ENCODE measurements around the gene INO80C.
A peak's percentile ranks its signal among the peaks of the same experiment; 100 is the strongest.

INO80C gene, protein sequence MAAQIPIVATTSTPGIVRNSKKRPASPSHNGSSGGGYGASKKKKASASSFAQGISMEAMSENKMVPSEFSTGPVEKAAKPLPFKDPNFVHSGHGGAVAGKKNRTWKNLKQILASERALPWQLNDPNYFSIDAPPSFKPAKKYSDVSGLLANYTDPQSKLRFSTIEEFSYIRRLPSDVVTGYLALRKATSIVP

DNA sequence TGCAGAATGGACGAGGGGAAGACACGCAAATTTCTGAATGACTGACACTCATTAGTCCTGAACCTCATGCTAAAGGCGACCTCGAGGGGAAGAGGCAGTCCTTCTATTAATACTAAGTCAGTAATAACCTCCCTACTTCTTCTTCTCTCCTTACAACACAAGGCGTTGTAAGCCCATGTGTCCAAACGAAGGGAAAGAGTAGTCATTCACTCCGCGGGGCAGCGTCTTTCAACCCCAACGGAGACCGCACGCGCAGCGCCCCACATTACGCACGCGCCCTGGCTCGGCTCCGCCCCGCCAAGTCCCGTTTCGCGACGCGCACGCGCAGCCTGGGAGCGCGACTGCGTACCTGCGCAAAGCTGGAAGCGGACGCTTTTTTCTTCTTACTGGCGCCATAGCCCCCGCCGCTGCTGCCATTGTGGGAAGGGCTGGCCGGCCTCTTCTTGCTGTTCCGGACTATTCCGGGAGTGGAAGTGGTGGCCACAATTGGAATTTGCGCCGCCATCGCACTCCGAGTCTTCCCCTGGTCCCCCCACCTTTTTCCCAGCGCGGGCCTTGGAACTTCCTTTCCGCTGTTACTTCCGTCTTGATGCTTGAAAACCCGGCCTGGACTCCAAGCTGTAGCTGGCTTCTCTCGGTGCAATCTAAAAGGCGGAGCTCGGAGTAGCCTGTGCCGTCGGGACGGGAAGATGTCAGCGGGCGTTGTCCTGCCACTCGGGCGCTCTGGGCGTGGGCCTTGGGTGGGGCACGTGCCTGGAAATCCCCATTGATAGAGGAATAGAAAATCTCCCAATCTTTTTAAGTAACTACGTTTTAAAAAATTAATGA lies at the start of gene INO80C:
Gene INO80C (minus strand): TSS at position 591 of the 828 bp plus-strand sequence. CDS start 86 bp downstream, at position 505.
- DNase-seq = peak; percentile 65

DNA sequence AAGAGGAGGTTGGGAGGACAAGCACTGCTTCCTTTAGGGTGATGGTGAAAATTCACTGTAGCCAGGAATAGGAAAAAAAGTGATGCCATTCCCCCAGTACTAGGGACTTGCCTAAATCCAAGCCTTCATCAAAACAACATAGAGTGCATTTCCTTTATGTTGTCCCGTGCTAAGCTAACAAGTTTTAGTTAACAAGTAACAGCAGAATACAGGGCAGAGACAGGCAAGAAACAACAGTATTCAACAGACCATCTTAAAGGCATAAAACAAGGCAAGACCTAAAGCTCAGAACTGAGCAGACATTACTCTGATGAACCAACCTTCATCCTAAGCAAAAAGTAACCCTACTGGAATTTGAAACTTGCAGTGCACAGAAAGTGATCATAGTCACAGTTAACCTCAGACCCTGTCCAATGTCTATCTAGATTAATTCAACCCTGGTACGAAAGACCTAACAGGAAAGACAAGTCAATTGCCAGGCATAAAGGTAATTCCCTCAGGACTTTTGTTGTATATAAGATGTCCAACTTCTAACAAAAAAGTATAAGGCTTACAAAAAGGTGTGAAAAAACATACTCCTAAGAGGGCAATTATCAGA lies 49.3 kb upstream of the INO80C start:
- no peak for DNase-seq

DNA sequence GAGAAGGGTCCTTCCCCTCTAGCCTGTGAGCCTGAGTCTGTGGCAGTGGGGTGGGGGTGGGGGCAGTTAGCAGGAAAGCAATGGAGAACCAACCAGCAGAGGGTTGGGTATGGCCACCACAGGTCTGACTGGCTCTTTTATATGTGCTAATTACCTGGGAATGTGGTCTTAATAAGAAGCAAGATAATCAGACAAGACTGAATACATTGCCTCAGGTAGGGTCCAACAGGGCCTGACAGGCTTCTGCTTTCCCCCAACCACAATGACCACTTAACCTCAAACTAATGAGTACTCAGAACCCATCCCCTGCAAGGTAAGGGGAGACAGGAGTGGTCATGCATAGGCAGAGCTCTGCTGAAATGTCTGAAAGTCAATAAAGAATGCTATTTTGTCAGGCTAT lies 44.6 kb upstream of the INO80C start:
- DNase-seq = no peak

DNA sequence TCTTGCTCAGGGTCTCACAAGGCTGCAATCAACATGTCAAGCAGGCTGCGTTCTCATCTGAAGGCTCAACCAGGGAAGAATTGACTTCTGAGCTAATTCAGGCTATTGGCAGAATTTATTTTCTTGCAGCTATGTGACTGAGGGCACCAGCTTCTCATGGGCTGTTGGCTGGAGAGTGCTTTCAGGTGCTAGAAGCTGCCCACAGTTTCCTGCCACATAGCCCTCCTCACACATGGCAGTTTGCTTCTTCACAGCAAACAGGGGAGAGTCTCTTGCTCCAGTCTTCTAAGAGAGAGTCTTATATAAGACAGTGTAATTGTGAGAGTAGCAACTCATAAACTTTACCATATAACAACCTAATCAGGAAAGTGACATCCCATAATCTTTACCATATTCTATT lies 37.5 kb upstream of the INO80C start:
- no peak for DNase-seq

GRCh38 chr18:35533916-35534405 lies 36.2 kb upstream of the INO80C start:
- DNase-seq = no peak

DNA sequence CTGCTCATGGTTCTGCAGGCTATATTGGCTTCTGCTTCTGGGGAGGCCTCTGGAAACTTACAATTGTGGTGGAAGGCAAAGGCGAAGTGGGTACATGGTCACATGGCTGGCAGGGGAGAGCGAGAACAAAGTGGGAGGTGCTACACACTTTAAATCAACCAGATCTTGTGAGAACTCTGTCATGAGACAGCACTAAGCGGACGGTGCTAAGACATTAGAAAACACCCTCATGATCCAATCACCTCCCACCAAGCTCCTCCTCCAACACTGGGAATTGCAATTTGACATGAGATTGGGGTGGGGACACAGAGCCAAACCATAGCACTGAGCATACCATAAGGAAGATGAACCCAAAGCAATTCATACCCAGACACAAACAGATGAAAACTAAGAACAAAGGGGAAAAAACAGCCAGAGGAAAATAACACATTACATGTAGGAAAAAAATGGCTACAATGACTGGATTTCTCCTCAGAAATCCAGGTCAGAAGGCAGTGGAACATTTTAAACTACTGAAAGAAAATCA lies 31.1 kb upstream of the INO80C start:
- no peak for DNase-seq

DNA sequence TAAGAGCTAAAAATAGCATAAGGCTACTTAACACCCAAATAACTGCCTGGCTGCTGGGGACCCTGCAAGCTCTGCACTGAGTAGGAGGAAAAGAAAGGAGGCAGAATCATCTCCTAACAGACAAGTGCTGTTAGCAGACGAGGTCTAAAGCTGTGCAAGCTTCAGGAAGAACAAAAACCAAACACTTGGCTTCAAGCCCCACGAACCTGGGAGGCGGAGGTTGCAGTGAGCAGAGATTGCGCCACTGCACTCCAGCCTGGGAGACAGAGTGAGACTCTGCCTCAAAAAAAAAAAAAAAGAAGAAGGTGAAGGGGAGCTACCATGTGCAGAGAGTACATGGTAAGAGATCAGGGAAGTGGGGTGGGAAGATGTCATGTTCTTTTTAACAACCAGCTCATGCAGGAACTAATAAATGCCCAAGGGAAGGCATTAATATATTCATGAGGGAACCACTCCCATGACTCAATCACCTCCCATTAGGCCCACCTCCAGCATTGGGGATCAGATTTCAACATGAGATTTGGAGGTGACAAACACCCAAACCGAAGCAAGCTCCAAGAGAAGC lies 28.8 kb upstream of the INO80C start:
- peak; percentile 5 for DNase-seq

DNA sequence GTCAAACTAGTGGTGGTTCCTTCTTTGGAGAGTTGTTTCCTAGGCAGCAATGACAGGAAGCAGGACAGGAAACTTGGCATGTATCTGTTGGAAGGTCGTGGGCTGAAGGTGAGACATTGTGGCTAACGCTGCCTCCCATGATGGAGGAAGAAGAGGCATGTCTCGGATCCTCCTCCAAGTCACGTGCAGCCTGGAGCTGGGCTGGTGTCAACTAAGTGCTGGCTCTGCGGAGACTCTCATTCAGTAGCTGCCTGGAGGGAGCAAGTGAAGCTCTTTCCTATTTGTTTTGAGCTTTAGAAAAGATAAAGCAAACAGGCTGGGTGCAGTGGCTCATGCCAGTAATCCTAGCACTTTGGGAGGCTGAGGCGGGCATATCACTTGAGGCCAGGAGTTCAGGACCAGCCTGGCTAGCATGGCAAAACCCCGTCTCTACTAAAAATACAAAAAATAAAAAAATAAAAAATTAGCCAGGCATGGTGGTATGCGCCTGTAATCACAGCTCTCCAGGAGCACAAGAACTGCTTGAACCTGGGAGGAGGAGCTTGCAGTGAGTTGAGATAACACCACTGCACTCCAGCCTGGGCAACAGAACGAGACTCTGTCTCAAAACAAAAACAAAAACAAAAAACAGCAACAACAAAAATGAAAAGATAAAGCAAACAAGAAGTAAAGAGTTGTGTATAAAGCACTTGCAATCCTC lies 28.2 kb upstream of the INO80C start:
- DNase-seq = no peak

DNA sequence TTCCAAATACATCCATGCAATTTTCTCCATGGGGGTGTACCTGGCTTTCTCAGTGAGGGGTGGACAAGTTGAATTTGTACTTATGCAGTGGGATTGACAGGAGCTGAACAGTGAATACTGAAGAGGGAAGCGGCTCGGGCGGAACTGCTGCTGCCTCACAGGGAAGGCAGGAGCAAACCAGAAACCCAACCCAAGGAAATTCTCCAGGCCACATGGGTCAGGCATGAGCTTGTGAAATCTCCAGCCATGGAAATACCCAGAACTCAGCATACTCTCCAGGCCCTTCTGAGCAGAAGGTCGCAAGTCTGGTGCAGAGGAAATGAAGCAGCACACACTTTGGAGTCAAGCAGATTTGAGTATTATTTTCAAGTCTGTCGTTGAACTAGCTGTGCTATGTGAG lies 26.5 kb upstream of the INO80C start:
- no peak for DNase-seq

- DNase-seq = no peak
Measured at GRCh38 chr18:35522130-35522959, 24.6 kb upstream of the INO80C start.

DNA sequence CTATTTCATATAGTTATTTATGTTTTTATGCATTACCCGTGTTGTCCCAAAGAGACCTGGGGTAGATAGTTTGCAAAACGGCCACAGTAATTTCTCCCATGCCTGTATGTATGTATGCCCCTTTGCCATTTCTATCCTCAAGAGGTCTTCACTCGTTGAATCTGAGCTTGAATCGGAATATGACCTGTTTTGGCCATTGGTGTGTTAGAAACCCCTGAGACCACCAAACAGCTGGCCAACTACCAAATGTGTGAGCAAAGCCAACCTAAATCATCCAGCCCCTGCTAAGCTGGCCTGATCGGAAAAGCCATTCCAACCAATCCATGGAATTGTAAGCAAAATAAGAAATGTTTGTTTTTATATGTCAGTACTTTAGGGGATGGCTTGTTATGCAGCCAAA lies 23.4 kb upstream of the INO80C start:
- no peak for DNase-seq

DNA sequence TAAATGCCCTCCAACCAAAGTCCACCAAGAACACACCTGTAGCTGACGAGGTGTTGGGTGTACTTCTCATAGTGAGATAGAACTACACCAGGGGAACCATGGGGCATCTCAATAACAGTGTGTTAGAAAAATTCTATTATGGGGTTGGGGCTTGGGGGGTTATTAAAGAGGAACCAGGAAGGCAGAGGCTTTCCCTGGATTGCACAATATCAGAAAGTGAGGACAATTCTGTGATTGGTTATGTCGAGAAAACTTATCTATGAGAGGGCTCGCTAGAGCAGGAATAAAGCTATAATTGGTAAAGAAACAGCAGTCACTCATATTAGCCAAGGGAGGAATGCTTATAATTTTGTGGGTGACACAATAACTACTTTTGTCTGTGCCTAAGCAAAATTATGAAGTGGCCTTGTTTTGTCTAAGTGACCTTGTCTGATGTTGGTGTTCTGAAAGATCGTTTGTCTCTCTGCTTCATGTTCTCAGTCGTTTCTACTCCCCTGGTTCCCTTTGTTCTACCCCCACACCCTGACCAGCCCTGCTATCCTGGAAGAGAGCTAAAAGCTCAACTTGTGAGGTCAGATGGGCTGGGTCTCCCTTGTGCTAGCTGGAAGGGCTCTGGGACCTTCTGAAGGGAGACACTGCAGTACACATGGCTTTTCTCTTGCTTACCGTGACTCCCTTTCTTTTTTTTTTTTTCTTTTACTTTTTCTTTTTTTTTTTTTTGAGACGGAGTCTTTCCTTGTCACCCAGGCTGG lies 21.6 kb upstream of the INO80C start:
- DNase-seq = no peak

GRCh38 chr18:35517715-35518114 lies 20.0 kb upstream of the INO80C start:
- no peak for DNase-seq

DNA sequence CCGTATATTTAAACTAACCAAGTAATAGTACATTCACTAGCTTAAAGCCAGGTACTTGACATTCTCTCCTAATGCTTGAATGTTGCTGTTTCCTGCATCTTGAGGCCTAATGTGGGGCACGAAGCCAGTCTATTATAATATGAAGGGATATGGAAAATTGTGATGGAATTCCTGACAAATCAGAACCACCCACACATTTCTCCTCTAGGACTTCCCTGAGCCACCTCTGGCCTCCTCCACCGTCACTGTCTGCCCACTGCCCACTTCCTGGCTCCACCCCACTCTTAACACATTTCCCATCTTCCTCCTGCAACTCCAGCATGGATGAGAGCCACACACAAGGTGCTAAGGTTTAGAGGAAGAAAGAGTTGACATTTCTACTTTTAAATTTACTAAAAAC lies 19.0 kb upstream of the INO80C start:
- no peak for DNase-seq

DNA sequence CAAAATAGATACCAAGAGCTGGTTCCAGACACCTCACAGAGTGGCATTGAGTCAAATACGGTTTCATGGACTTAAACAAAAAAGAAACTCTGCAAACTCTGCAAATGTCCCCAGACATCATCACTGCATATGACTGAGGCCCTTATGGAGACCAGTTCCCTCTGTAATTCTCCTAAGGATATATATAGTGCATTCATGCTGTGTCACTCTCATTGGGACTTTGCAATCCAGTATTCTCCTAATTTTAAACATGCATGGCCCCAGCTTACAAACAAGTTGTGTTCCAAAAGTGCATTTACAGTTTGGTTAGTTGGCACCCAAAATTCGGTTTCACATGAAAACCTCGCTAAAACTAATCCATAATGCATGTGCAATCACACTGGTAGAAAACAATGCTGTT lies 18.6 kb upstream of the INO80C start:
- no peak for DNase-seq

DNA sequence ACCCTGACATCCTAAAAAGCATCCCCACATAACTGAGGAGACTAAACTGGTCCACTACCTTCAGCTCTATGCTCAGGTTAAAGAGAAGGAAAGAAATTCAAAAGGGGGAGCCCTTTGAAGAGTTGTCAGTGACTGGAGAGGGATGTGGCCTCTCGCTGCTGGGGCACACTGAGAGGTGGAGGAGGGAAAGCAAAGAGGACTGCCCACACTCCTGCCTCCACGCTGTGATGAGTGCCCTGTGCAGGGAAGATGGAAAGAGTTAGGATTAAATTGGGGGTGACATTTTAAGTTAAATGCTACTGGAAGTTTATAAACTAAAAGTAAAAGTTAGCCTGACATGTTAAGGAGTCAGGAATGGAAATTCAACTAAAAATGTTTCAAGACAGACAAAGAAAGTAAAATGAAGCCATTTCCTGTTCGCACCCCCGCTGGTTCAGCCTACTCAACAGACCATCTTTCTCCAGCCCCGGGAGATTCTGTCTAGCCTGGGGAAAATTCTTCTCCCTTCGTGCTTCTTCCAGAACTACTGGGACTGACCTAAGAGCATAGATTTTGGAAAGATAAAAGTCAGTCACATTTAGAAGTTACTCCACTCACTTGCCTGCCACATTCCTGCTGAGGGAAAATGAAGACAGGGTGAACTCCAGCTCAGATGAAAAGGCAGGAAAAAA lies 17.8 kb upstream of the INO80C start:
- no peak for DNase-seq

DNA sequence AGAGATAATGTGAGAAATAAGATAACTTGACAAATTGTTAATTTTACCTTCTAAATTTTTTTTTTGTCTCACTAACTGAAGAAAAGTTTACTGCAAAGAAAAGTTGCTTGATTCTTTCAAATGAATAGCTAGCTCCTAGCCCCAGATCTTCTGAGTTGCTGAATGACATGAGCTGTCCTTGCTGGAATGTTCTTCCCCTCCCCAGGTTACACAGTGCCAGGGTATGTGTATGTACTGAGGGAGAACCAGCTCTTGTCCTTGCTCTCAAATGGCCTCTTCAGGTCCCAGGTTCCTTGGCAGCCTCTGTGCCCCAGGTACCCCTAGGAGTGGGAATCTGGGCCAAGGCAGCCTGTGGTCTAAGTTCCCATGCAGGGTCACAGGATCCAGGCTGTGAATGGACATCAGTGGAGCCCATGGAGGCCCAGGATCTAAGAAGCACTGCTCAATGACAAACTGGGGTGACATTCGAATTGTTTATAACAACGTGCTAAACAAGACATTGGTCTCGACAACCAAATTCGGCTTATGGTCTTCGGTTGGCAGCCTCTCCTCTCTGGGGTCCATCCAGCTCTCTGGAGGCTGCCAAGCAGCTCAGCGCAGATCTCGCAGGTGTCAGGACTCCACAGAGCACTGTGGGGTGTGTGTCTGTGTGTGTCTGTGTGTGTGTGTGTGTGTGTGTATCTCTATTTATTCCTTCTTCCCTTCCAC lies 17.1 kb upstream of the INO80C start:
- no peak for DNase-seq

DNA sequence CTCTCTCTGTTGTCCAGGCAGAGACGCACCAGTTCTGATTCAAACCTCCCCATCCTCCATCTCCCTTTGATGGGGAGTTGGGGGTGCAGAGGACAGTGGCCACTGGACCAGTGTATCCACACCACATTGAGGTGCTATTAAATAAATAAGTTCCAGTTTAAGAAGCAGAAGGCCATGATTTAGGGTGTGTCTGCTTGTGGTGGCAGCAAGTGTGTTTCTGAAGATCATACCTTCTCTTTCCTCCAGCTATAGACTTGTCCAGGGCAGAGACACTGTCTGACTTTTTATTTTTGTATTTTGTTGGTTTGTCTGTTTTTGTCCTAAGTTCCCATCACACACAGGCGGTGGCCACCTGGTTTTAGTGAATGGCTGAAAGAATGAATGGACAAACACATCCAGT lies 16.5 kb upstream of the INO80C start:
- DNase-seq = no peak

GRCh38 chr18:35513181-35513936 lies 15.6 kb upstream of the INO80C start:
- no peak for DNase-seq
